Common myeloid progenitor, CD34-positive (primary cell): ENCODE measurements around the gene ZFPL1.

Source experiments
- CTCF ChIA-PET: fragments of 350-600 bp; sonication (Branson Sonifier 250); formaldehyde crosslinking; loops from one replicate; lab custom pipeline; 2021; ENCODE audit warnings: antibody characterized with exemption; lab: Charles Lee
- POLR2A ChIA-PET: fragments of 350-600 bp; sonication (Branson Sonifier 250); formaldehyde crosslinking; loops from one replicate; lab custom pipeline; 2021; ENCODE audit warnings: antibody characterized with exemption; lab: Charles Lee
- DNase-seq, 3 donors: peaks; one replicate each; pipeline versions ENCODE4 v3.0.0 to v3.0.0-alpha.2; 2013
- H3K27ac ChIP-seq, 2 experiments: 1 replicate in 1 of 2; 2 replicates in 1 of 2; pipeline ENCODE4 v1.7.0; 2013; ENCODE audit warnings: inconsistent platforms in 2 of 2, low read length in 2 of 2, mild to moderate bottlenecking in 2 of 2, low read depth in 1 of 2, moderate library complexity in 1 of 2; ENCODE audit not compliant: severe bottlenecking in 2 of 2, insufficient read depth in 1 of 2, poor library complexity in 1 of 2
- H3K27me3 ChIP-seq, 5 experiments: replicated peaks in 2 of 5; 1 replicate in 3 of 5; 2 replicates in 2 of 5; pipeline versions ENCODE4 v1.6.1 to v1.7.0; 2013; ENCODE audit warnings: low read length in 4 of 5, mild to moderate bottlenecking in 2 of 5, moderate library complexity in 2 of 5, inconsistent platforms in 1 of 5; ENCODE audit not compliant: insufficient read depth in 5 of 5, control insufficient read depth in 4 of 5
- H3K36me3 ChIP-seq, 4 experiments: 1 replicate in 2 of 4; 2 replicates in 2 of 4; pipeline versions ENCODE4 v1.6.1 to v1.7.0; 2013; ENCODE audit warnings: low read length in 3 of 4, control low read depth in 1 of 4, mild to moderate bottlenecking in 1 of 4; ENCODE audit not compliant: control insufficient read depth in 4 of 4, insufficient read depth in 4 of 4
- H3K4me1 ChIP-seq, 4 experiments: 1 replicate in 3 of 4; 2 replicates in 1 of 4; pipeline versions ENCODE4 v1.6.1 to v1.7.1; 2013; ENCODE audit warnings: low read length in 3 of 4, mild to moderate bottlenecking in 3 of 4, control low read depth in 1 of 4, inconsistent platforms in 1 of 4, moderate library complexity in 1 of 4; ENCODE audit not compliant: control insufficient read depth in 4 of 4, insufficient read depth in 4 of 4; ENCODE audit errors: control extremely low read depth in 1 of 4
- H3K4me3 ChIP-seq, 7 experiments: 1 replicate in 4 of 7; 2 replicates in 3 of 7; pipeline versions ENCODE4 v1.5.1 to v1.7.0; 2013; ENCODE audit warnings: mild to moderate bottlenecking in 7 of 7, low read length in 6 of 7, moderate library complexity in 6 of 7, inconsistent platforms in 2 of 7, low read depth in 2 of 7, control low read depth in 1 of 7; ENCODE audit not compliant: insufficient read depth in 4 of 7, control insufficient read depth in 1 of 7; ENCODE audit errors: extremely low read depth in 1 of 7
- H3K9me3 ChIP-seq, 5 experiments: 1 replicate in 4 of 5; 2 replicates in 1 of 5; pipeline versions ENCODE4 v1.6.1 to v1.7.1; 2013; ENCODE audit warnings: low read length in 4 of 5, mild to moderate bottlenecking in 2 of 5, inconsistent platforms in 1 of 5, low read depth in 1 of 5, moderate library complexity in 1 of 5; ENCODE audit not compliant: control insufficient read depth in 4 of 5, insufficient read depth in 2 of 5; ENCODE audit errors: control extremely low read depth in 1 of 5
- WGBS: methylation state at CpG from one replicate; pipeline ENCODE4 v1.1.5; 2013; ENCODE audit not compliant: insufficient coverage; 5-methylcytosine and 5-hydroxymethylcytosine counted together

Gene ZFPL1

DNA sequence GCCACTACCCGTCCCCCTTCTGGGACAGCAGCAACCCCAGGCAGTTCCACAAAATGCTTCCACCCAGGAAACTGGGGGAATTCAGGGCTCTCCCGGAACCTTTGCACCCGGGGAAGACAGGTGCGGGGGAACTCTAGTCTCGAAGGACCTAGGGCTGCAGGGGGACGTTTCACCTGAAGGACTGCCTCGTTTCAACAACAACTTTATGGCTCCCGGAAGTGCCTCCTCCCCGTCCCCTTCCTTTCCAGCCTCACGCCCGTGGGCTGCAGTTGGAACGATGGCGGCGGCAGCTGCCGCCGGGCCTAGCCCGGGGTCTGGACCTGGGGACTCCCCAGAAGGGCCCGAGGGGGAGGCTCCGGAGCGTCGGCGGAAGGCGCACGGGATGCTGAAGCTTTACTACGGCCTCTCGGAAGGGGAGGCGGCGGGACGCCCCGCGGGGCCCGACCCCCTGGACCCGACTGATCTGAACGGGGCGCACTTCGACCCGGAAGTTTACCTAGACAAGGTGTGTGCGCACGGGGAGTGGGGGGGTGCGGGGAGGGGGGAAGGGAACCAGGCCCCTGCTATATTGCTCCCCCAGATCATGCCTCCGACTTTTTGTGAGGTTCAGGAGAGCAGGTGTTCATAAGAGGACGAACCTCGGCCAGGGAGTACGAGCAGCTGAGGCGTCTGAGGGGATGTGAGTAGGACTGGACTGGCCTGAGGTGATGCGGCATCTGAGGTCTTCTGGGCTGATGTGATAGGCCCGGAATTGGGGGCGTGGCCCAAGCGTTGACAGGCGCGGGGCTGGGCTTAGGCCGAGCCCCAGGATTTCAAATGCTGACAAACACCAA lies 12.2 kb downstream of the ZFPL1 start, which contains the start of gene VPS51:
TSS of gene VPS51 (plus strand) at position 241 of the 833 bp plus-strand sequence. CDS start at position 278, 37 bp downstream.
- Histone ChIP-seq H3K27me3 (no peaks in the 10 kb centered on the region), H3K4me1 (peaks cover 4 to 15% (median 9%) of the 10 kb centered on the region in 4 experiments), H3K4me3 (peak within 1 kb of the TSS; percentile 47 to 91 (median 78)), H3K9me3 (no peaks in the 10 kb centered on the region), H3K36me3 (peaks cover 0 to 13% (median 9%) of the 10 kb centered on the region in 4 experiments), H3K27ac (peak within 1 kb of the TSS; percentile 68 to 86)
- POLR2A ChIA-PET, result interaction anchor here (1.2 to 2.0 kb wide), 4 partner anchors 10 to 85 kb away, joined by 3 to 5 read pairs (median 5); partner anchors contain the start of gene TM7SF2
- CTCF ChIA-PET, result interaction anchor here (0.6 to 4.9 kb wide), 7 partner anchors 9 to 789 kb away, joined by 3 to 56 read pairs (median 3); partner anchors contain the start of gene TM7SF2
- 0% methylated on average over 35 of the region's 52 CpGs for WGBS
- peak; percentile 94 to 96 (median 96) for DNase-seq

DNA sequence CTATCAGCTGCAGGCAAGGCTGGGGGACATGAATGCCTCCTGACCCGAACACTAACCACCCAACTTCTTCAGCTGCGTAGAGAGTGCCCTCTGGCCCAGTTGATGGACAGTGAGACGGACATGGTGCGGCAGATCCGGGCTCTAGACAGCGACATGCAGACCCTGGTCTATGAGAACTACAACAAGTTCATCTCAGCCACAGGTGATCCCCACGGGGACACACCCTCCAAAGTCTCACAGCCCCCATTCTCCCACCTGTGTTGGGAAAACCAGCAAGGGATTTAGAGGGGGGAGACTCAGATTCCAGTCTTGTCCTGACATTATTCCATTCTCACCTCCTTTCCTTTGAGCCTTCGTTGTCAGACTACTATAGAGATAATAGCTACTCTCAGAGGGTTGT lies 12.9 kb downstream of the ZFPL1 start:
- Histone ChIP-seq H3K4me3 (peak overlapping the region in 6 of 7 experiments; percentile 62 to 91 (median 80)), H3K4me1 (peaks cover 4 to 15% (median 9%) of the 10 kb centered on the region in 4 experiments), H3K9me3 (no peaks in the 10 kb centered on the region), H3K36me3 (peaks cover 0 to 15% (median 10%) of the 10 kb centered on the region in 4 experiments), H3K27ac (peak overlapping the region; percentile 68 to 86), H3K27me3 (no peaks in the 10 kb centered on the region)
- no peak for DNase-seq
- WGBS, result 66% methylated on average over 5 of the region's 8 CpGs
- ChIA-PET CTCF (interaction anchor here (0.8 to 4.9 kb wide), 7 partner anchors 9 to 248 kb away, joined by 3 to 56 read pairs (median 4); partner anchors contain the start of genes ARL2 and TM7SF2), POLR2A (interaction anchor here (1.2 to 1.6 kb wide), 3 partner anchors 14 to 84 kb away, joined by 3 to 5 read pairs (median 5); partner anchors contain the start of gene TM7SF2)

DNA sequence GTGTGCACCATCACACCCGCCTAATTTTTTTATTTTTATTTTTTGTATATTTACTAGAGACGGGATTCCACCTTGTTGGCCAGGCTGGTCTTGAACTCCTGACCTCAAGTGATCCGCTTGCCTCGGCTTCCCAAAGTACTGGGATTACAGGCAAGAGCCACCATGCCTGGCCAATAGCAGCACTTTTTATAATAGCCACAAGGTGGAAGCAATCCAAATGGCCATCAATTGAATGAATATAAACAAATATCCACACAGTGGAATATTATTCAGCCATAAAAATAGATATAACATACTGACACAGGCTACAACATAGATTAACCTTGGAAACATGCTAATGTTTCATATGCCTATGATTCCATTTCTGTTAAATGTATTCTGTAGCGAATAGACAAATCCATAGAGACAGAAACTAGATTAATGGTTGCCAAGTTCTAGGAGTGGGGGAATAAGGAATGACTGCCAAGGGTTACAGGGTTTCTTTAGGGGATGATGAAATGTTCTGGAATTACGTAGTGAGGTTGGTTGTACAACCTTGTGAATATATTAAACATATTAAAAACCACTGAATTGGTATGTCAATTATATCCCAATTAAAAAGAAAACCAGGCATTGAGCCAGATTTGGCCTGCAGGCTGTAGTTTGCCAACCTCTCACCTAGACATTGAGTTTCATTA lies 16.8 kb downstream of the ZFPL1 start:
- H3K9me3 ChIP-seq, result no peaks in the 10 kb centered on the region
- ChIA-PET CTCF (interaction anchor here (1.3 to 4.9 kb wide), 4 partner anchors 11 to 97 kb away, joined by 4 to 56 read pairs (median 17); partner anchors contain the start of gene TM7SF2), POLR2A (interaction anchor here (2.0 kb wide), 1 partner anchor 10 kb away, joined by 5 read pairs; no protein-coding TSS in a partner anchor)
- no peaks in the 10 kb centered on the region for H3K27me3 ChIP-seq
- peak overlapping the region in 1 of 2 experiments; percentile 41 for H3K27ac ChIP-seq
- 100% methylated on average over 3 of the region's 6 CpGs for WGBS
- peaks cover under 1 to 42% (median 22%) of the 10 kb centered on the region in 4 experiments for H3K36me3 ChIP-seq
- DNase-seq, result no peak
- no peak overlapping the region for H3K4me3 ChIP-seq
- peaks cover 4 to 11% (median 7%) of the 10 kb centered on the region in 4 experiments for H3K4me1 ChIP-seq

DNA sequence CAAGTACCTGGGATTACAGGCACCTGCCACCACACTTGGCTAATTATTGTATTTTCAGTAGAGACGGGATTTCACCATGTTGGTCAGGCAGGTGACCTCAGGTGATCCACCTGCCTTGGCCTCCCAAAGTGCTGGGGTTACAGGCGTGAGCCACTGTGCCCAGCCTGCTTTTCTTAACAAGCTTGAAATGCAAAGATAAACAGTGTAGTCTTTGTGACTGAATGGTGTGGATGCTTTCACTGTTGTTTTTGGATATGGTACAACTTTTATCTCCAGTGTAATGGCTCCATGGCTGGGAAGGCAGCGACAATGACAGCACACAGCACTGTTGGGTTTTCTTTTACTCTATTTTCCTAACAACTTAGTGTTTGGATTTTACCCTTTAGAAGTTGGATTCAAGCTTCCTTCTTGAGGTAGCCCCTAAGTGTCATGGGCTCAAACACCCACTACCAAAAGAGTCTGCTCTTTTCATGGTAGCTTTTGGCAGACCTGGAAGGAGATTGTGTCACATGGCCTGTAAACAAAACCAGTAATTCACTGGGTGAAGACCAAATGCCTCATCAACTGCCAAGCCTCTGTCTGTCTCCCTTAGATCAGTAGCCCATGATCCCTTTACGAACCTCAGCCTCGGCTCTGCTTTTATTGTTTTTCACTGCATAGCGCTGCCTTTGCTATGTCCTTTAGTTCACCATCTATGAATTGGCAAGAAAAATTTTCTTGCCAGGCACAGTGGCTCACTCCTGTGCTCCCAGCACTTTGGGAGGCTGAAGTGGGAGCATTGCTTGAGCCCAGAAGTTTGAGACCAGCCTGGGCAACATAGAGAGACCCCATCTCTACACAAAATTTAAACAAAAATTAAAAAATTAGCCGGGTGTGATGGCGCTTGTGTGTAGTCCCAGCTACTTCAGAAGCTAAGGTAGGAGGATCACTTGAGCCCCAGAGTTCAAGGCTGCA lies 18.4 kb downstream of the ZFPL1 start:
- no peak overlapping the region for H3K27ac ChIP-seq
- no peaks in the 10 kb centered on the region for H3K9me3 ChIP-seq
- ChIA-PET CTCF (interaction anchor here (0.5 to 3.6 kb wide), 6 partner anchors 9 to 253 kb away, joined by 3 to 28 read pairs (median 4); partner anchors contain the start of gene TM7SF2), POLR2A (no interaction called here)
- 94% methylated on average over 7 of the region's 8 CpGs for WGBS
- peaks cover 2 to 51% (median 27%) of the 10 kb centered on the region in 4 experiments for H3K36me3 ChIP-seq
- H3K27me3 ChIP-seq, result no peaks in the 10 kb centered on the region
- H3K4me3 ChIP-seq, result no peak overlapping the region
- DNase-seq, result no peak
- peaks cover 0 to 2% (median under 1%) of the 10 kb centered on the region in 4 experiments for H3K4me1 ChIP-seq

DNA sequence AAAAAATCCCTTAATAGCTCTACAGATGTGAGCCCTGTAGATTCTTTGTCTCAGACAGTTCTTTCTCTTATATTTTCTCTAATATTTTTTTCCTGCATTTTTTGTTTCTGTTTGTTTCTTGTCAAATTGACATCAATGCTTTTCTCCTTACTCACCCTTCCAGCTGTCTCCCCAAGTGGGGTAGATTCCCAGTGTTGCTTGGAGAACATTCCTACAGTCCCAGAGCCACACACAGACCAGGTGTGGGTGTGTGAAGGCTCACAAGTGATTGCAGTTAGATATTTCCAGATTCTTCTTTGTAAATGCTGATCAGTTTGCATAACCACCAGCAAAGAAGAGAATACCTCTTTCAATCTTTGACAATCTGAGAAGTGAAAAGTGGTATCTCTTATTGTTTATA lies 19.5 kb downstream of the ZFPL1 start:
- DNase-seq, result no peak
- Histone ChIP-seq H3K27me3 (no peaks in the 10 kb centered on the region), H3K36me3 (peaks cover 2 to 56% (median 27%) of the 10 kb centered on the region in 4 experiments), H3K4me3 (no peak overlapping the region), H3K9me3 (no peaks in the 10 kb centered on the region), H3K27ac (no peak overlapping the region), H3K4me1 (no peaks in the 10 kb centered on the region)
- ChIA-PET POLR2A (no interaction called here), CTCF (interaction anchor here (1.0 to 3.6 kb wide), 6 partner anchors 8 to 254 kb away, joined by 3 to 28 read pairs (median 3); partner anchors contain the start of gene TM7SF2)

DNA sequence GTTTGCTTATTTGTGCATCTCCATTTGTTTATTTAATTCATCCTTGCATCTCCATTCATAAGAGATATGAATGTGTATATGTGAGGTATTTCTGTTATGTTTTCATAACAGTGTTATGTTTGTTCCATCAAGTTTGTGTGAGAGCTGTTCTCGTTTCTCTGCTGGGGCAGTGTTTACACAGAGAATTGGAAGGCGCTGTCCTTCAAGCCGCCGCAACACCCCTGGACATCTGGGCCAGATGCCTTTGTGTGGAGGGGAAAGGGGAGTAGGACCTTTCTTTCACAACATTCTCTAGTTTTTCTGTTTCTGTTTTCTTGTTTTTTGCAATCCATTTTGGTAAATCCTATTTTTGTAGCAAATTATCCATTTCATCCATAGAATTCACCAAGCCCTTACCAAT lies 20.6 kb downstream of the ZFPL1 start:
- H3K27ac ChIP-seq, result no peak overlapping the region
- CTCF ChIA-PET, result interaction anchor here (1.1 to 3.6 kb wide), 3 partner anchors 7 to 90 kb away, joined by 3 to 28 read pairs (median 3); partner anchors contain the start of gene TM7SF2
- WGBS, result 86% methylated on average over 1 of the region's 4 CpGs
- peaks cover 2 to 60% (median 33%) of the 10 kb centered on the region in 4 experiments for H3K36me3 ChIP-seq
- POLR2A ChIA-PET, result no interaction called here
- no peaks in the 10 kb centered on the region for H3K9me3 ChIP-seq
- H3K4me1 ChIP-seq, result no peaks in the 10 kb centered on the region
- no peaks in the 10 kb centered on the region for H3K27me3 ChIP-seq
- DNase-seq, result no peak
- no peak overlapping the region for H3K4me3 ChIP-seq
